Measurements from ENCODE around the gene MPZL2.

MPZL2 gene

GRCh38 chr11:118283756-118284350, 19.8 kb upstream of the MPZL2 start:
- no peak for DNase-seq (ENCODE audit: low read depth, low spot score)

GRCh38 chr11:118283037-118283636, 19.0 kb upstream of the MPZL2 start:
- no peak for DNase-seq (ENCODE audit: low read depth, low spot score)

DNA sequence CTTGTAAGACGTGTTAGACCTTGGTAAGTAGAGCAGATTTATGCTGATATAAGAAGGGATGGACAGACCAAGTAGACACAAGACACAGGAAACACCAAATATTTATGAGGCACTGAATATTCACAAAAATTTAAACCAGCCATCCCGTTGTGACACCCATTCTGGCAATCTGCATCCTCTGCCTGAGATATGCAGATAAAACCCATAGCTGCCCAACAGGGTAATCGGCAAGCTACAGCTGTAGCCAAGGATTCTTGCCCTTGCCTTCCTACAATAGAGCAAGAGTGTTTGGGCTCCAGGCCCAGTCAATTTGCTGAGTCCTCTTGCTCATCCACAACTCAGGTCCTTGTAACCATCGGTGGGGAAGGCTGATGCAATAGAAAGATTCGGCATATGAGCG, 18.5 kb upstream of the MPZL2 start:
- no peak for DNase-seq (ENCODE audit: low read depth, low spot score)

DNA sequence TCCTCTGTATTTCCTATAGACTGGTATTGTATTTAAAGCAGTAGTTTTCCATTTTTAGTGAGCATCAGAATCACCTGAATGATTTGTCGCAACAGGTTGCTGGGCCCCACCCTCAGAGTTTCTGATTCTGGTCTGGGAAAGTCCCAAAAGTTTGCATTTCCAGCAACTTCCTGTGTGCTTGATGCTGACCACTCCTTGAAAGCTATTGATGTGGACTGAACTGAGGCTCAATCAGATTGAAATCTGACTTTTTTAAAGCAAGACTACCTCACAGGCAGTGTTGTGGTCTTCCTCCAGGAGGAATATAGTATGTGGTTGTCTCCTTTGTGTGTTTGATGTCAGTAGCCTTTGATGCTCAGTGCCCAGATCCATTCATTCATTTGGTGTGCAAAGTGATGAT, 17.2 kb upstream of the MPZL2 start:
- DNase-seq (ENCODE audit: low read depth, low spot score), result no peak

- no peak for DNase-seq (ENCODE audit: low read depth, low spot score)
Observed at GRCh38 chr11:118277312-118277711, 13.2 kb upstream of the MPZL2 start.

DNA sequence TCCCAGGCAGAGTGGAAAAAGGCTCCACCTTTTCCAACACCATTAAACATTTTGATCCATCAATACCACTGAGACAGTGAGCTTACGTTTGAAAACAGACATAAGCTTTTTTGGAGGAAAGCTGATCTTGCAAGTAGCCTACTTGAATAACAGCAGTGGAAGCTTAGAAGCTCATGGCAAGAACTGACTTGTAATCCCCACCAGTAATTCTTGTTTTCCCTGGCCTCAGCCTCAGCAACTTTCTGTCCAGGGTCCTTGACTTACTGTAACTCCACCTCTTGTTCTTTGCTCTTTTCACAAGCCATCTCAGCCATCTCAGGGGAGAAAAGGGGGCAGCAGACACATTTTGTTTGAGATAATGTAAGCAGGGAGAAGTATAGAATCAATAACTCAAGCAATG, 12.3 kb upstream of the MPZL2 start:
- no peak for DNase-seq (ENCODE audit: low read depth, low spot score)

DNA sequence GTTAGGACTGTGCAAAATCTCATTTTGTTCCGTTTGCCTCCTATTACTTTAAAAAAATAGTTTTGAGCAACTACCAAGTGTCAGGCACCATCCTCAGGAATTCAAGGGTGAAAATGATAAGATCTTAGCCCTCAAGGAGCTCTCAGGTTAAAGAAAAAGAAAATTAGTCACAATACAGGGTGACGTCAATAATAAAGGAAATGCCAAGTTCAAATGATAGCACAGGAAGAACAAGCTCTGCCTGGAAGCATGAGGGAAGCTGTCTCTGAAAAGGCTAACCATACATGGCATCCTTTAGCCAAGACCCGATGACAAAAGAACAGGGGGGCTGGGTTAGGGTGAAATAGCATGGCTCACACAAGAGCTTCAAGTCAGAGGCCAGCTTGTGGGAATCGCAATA, 11.1 kb upstream of the MPZL2 start:
- no peak for DNase-seq (ENCODE audit: low read depth, low spot score)

DNA sequence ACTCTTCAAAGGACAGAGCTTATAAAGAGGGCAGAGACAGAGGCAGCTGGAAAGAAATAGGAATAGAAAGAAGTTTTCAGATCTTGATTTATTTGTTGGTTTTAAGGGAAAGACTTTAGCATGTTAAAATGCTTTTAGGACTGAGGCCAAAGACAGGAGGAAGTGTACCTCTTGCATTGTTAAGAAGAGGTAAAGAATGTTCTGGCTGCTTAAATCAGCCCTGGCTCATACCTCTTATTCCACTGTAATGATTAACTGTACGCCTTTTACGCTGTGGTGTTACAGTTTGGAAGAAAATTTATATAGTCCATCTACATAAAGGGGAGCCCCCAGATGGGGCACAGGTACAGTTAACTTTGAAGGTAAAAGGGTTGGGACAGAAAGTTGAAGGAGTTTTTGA, 10.1 kb upstream of the MPZL2 start:
- no peak for DNase-seq (ENCODE audit: low read depth, low spot score)

DNA sequence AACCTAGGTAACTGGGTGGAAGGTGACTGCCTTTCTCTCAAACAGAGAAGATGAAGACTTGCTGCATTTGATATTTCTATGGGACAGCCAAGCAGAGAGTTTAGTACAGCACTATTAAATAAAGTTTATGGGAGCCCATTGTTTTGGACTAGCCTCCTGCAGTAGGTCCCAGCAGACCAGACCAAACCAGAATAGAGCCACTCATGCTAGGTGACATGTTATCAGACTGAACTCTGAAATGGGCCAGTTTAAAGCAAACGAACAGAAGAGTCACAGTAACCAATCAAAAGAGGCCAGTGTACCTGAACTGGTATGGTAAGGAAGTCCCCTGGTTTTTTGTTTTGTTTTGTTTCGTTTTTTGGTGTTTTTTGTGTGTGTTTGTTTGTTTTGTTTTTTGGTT, 7.9 kb upstream of the MPZL2 start:
- DNase-seq (ENCODE audit: low read depth, low spot score), result no peak

DNA sequence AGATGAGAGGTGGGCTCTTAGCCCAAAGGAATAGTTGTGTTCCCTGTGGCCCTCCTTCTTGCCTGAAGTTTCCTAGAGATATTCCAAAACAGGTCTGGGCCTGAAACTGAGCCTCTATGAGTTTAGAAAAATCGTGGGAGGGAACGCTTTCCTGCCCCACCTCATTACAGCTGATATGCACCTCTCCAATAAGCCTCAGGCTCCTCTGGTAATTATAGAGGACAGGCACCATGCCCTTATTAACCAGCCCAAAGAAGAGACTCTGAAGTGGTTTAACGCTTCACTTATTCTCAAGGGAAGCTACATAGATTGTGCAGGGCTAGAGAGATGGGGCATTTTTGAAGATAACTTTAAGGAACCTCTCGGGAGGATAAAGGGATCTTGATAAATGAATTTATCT, 3.4 kb upstream of the MPZL2 start:
- DNase-seq (ENCODE audit: low read depth, low spot score), result no peak

GRCh38 chr11:118265954-118266353, 1.9 kb upstream of the MPZL2 start:
- DNase-seq (ENCODE audit: low read depth, low spot score), result no peak

GRCh38 chr11:118264569-118265465, 720 bp upstream of the MPZL2 start:
- DNase-seq (ENCODE audit: low read depth, low spot score), result no peak

- no peak for DNase-seq (ENCODE audit: low read depth, low spot score)
Observed at GRCh38 chr11:118263112-118263511, 985 bp downstream of the MPZL2 start.

- DNase-seq (ENCODE audit: low read depth, low spot score), result no peak
Observed at GRCh38 chr11:118260353-118260752, 3.7 kb downstream of the MPZL2 start.

- DNase-seq (ENCODE audit: low read depth, low spot score), result no peak
Observed at GRCh38 chr11:118259138-118259537, 5.0 kb downstream of the MPZL2 start.

DNA sequence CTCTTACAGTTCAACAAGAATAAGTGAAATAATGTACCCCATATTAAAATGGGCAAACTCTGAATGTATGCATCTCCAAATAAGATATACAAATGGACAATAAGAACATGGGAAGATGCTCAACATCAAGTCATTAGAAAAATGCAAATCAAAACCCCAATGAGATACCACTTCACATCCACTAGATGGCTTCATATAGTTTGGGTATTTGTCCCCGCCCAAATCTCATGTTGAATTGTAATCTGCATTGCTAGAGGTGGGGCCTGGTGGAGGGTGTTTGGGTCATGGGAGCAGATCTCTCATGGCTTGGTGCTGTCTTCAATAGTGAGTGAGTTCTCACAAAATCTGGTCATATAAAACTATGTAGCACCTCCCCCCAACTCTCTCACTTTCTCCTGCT, 5.7 kb downstream of the MPZL2 start:
- DNase-seq (ENCODE audit: low read depth, low spot score), result no peak

- DNase-seq (ENCODE audit: low read depth, low spot score), result no peak
Observed at GRCh38 chr11:118252688-118253087, 11.4 kb downstream of the MPZL2 start.

DNA sequence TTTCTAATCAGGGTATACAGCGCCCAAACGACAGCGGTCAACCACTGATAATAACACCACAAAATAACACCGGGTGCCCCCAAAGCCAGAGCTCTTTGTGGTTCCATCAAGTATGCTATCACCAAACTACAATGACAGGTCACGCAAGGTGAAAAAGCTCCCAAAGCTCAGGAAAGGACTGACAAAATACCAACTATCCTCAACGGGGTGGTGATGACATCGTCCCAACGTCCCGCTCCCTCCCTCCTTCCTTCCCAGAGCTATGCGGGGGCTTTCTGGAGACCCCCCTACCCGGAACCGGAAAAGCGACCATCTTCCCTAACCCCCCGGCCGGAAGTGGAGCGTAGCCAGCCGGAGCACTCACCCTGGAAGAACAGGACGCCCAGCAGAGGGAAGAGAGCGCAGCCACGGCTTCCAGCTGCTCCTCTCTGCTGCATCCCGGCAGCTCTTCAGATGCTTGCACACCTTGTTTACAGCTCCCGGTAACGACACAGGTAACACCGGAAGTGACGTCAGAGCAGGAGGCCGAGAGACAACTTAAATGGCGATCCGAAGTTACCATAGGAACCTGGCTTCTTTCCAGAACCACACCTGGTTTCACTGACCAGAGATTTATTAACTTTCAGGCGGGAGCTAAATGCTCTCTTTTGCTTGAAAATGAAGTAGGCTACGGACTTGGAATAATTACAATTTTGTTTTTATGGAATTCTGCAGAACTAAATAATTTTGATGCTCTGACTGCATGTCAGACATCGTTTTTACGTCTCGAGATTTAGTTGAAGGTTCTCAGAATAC, 12.0 kb downstream of the MPZL2 start, which contains the start of gene MPZL3:
TSS of gene MPZL3 (minus strand) at position 508 of the 795 bp plus-strand sequence. CDS start at position 437, 71 bp downstream.
- peak; percentile 90 for DNase-seq (ENCODE audit: low read depth, low spot score)

GRCh38 chr11:118247041-118247440, 17.1 kb downstream of the MPZL2 start:
- no peak for DNase-seq (ENCODE audit: low read depth, low spot score)

GRCh38 chr11:118245936-118246562, 18.0 kb downstream of the MPZL2 start:
- DNase-seq (ENCODE audit: low read depth, low spot score), result no peak

DNA sequence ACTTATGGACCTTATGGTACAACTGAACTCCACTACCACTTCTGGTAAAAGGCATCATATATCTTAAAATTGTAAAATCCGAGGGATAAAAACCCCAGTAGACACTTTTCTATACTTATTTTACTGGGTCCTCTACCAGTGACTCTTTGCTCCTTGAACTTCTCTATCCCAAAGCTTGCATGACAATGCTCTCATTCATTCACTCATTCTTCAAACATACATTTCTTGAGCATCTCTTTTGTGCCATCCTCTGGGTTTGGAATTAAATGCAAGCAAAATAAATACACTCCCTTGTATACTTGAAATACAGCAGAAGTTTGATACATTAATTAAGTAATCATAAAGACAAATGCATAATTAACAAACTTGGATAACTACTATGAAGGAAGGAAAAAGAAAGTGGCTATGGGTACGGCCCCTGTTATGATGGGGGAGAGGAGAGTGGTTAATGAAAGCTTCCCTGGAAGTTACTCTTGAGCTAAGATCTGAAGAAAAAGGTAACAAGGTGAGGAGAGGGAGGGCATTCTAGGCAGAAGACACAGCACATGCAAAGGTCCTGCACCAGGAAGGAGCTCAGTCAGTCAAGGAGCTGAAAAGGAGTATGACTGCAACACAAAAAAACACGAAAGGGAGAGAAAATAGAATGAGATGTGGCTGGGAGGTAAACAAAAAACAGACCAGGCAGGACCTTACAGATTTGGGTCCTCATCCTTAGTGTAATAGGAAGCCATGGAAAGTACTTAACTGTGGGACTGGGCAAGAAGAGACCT, 19.9 kb downstream of the MPZL2 start:
- DNase-seq (ENCODE audit: low read depth, low spot score), result no peak
